ENCODE results near the gene NCOA1.
"Not testable (repeated sequence)": the region's sequence is repeated elsewhere in the genome, so short reads cannot be mapped to it uniquely, and the experiment has no call there.

The NCOA1 gene

GRCh38 chr2:24466871-24467870, 23.9 kb upstream of the NCOA1 start:
- DNase-seq (ENCODE audit: low read depth): no peak
- no peak for TF ChIP-seq CTCF (IDR thresholded peaks at IDR 0.05; ENCODE audit: low read length, missing control alignments)
- H3K4me3 ChIP-seq (replicated peaks; ENCODE audit: low read depth, low read length): no peak overlapping the region

- not testable (repeated sequence) for DNase-seq (ENCODE audit: low read depth); H3K4me3 ChIP-seq (replicated peaks; ENCODE audit: low read depth, low read length)
Measured at GRCh38 chr2:24468453-24468852, 22.6 kb upstream of the NCOA1 start.

GRCh38 chr2:24469148-24469650, 21.9 kb upstream of the NCOA1 start:
- no peak for DNase-seq (ENCODE audit: low read depth)
- no peak overlapping the region for H3K4me3 ChIP-seq (replicated peaks; ENCODE audit: low read depth, low read length)
- no peak for TF ChIP-seq CTCF (IDR thresholded peaks at IDR 0.05; ENCODE audit: low read length, missing control alignments)

DNA sequence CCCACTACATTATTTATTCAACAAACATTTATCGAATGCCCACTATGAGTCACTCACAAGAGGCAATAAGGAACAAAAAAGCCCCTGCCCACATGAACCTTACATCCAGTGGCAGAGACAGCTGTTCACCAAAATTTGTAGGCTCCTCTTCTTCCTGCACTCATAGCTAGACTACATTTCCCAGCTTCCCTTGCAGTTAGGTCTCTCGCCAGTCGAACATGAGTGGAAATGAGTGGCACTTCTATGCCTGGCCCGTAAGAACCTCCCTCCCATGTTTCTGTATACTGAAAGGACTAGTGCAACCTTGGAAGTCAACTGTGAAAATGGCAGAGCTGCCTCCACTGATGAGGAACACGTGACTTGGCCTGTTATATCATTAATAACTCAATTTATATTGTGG, 19.4 kb upstream of the NCOA1 start:
- no peak for TF ChIP-seq CTCF (IDR thresholded peaks at IDR 0.05; ENCODE audit: low read length, missing control alignments)
- no peak for DNase-seq (ENCODE audit: low read depth)
- no peak overlapping the region for H3K4me3 ChIP-seq (replicated peaks; ENCODE audit: low read depth, low read length)

- no peak for TF ChIP-seq CTCF (IDR thresholded peaks at IDR 0.05; ENCODE audit: low read length, missing control alignments)
Measured at GRCh38 chr2:24472416-24472815, 18.6 kb upstream of the NCOA1 start.

DNA sequence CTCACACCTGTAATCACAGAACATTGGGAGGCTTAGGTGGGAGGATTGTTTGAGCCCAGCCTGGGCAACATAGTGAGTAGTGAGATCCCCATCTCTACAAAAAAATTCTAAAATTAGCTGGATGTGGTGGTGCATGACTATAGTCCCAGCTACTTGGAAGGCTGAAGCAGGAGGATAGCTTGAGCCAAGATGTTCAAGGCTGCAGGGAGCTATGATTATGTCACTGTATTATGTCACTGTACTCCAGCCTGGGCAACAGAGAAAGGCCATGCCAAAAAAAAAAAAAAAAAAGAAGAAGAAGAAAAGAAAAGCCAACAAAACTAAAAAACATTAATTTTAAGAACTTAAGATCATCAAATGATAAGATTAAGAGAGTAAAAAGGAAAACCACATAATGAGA, 17.4 kb upstream of the NCOA1 start:
- DNase-seq (ENCODE audit: low read depth): no peak
- no peak overlapping the region for H3K4me3 ChIP-seq (replicated peaks; ENCODE audit: low read depth, low read length)
- no peak for TF ChIP-seq CTCF (IDR thresholded peaks at IDR 0.05; ENCODE audit: low read length, missing control alignments)

More at GRCh38 chr2:24472416-24472815, 18.6 kb upstream of the NCOA1 start:
- DNase-seq (ENCODE audit: low read depth): no peak
- no peak overlapping the region for H3K4me3 ChIP-seq (replicated peaks; ENCODE audit: low read depth, low read length)

- DNase-seq (ENCODE audit: low read depth): no peak
- H3K4me3 ChIP-seq (replicated peaks; ENCODE audit: low read depth, low read length): no peak overlapping the region
- TF ChIP-seq CTCF (IDR thresholded peaks at IDR 0.05; ENCODE audit: low read length, missing control alignments): no peak
Measured at GRCh38 chr2:24474053-24474452, 17.0 kb upstream of the NCOA1 start.
